HG02759 (cell line): ENCODE measurements around the gene FOXP2.
"Not testable (repeated sequence)": the region's sequence is repeated elsewhere in the genome, so short reads cannot be mapped to it uniquely, and the experiment has no call there.

Experiments used
- ATAC-seq: cut with Tn5 transposase; IDR thresholded peaks from one replicate; pipeline ENCODE4 v1.9.1; 2021; ENCODE audit warnings: mild to moderate bottlenecking, moderate library complexity; ENCODE audit not compliant: unreplicated experiment

The FOXP2 gene

DNA sequence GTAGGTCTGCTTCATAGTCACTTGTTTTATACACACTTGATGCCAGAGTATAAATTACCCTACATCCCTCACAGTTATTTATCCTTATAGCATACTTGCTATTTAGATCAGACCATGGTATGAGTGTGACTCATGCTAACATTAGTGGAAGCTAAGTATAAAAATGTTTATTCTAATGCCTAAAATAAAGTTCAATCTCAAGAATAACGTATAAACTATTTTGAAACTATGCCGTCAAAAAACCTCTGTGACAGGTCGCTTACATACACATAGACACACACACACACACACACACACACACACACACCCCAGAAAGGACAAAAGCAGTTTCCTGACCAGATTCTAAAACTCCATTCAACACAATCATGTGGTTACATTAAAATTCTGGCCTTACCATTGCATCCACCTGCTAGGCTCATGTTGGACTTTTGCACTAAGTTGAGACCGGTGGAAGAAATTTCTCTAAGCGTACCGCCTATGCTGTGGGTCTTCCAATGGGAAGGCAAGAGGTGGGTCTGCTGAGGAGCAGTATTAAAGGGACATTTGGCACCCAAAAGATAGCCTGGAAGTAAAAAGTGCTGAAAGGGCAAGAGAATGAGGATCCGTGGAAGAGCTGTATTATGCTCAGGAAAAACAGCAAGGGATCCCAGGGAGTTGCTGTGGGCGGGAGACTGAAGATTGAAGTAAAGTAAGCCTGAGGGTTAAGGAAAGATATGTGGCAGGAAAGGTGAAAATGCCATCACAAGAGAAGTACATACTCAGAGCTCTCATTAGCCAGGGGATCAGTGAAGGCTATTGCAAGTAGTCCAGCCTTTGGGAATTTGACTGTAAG, 5.0 kb downstream of the FOXP2 start:
- no peak for ATAC-seq

DNA sequence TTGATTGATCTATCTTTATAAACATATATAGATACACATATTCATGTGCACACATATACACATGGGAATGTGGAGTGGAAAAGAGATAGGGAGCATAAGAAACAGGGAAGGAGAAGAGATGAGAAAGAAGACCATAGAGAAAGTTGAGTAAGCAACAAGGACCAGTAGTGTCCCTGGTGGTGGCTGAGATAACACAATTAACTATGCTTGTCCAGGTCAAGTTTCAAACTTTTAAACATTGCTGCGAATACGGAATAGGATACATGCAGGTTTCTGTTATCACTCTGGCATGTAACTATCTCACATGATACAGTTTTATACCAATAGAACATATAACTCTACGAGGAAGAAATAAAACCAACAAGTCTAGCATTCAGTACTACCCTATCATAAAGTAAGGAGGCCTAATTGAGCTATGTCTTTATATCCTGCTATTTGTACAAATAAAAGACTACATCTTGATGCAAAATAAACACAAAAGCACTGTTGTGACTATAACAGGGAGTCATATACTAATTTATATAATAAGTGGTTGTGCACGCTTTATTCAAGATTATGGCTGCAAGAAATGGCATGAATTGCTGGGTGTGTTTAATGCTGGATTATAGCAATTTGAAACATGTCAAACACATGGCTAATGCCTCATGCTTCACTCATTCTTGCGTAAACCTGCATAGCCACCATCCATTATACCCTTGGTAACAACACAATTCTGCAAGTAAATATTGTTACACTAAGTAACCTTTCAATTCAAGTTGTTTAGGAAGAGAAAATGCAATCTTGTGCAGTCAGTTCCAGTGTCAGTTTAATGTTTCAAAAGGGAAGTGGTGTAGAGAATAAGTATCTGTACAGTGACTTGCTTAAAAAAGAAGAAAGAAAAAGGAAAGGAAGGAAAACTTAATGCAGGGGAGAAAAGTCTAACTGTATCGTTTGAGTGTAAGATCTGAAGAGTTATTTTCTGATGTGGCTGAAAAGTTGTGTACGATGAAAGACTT, 8.2 kb downstream of the FOXP2 start:
- ATAC-seq = no peak

DNA sequence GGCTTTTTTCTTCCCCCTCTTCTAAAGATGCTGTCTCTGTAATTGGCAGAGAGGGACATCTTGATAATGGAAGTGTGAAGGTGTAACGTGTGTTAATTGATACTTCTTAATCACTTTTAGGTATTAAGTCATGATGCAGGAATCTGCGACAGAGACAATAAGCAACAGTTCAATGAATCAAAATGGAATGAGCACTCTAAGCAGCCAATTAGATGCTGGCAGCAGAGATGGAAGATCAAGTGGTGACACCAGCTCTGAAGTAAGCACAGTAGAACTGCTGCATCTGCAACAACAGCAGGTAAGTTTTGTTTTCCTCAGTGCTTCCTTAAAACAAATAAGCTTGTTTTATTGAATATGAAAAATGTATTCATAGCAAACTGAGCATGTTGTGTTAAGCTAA, 11.8 kb downstream of the FOXP2 start:
- no peak for ATAC-seq

DNA sequence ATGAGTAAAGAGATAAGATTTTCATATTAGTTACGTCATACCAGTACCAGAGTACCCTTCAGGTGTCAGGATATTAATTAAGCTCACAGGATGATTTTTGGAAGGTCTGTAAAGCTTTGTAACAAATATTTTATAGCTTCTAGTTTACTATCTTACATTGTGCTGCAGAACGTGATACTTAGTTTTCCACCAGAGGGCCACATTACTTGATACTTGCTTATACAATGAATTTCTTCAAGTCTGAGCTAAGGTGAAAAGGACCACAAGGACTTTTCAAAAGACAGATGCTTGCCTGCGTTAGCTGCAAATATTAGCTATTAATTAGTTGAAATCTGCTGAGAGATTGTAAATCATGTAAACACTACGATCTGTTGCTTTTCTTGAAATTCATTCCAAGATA, 12.2 kb downstream of the FOXP2 start:
- ATAC-seq = no peak

DNA sequence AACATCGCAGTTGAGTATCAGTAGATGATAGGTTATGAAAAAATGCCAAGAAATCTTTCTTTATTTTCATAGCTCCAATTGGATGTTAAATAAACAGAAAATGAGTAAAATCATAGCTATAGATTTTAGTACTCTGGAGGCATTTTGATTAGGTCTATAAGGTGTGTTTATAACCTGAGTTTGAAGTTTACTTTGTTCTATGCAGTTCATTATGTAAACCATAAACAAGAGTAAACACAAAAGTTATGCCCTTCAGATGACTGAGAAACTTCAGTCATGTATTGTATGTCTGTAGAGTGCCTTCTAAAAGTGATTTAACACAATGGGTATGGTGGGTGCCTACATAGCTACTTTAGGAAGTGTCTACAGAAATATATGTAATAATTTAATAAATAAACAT, 13.6 kb downstream of the FOXP2 start:
- ATAC-seq = no peak

DNA sequence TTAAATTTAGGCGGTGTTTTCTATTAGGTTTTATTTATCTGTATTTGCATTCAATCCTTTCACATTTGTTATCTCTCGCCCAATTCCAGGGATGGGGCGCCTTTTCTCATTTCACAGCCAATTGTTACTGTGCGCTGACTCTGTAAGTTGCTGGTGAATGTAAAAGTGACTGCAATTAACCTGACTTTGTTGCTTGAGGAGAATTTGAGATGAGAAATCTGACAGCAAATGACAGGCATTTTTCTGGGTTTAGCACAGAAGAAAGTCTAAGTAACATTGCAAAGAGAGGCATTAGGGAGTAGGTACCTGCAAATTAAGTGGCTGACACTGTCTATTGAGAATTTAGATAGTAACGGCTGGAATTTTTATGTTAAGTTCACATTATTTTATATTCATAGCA, 16.6 kb downstream of the FOXP2 start:
- no peak for ATAC-seq

DNA sequence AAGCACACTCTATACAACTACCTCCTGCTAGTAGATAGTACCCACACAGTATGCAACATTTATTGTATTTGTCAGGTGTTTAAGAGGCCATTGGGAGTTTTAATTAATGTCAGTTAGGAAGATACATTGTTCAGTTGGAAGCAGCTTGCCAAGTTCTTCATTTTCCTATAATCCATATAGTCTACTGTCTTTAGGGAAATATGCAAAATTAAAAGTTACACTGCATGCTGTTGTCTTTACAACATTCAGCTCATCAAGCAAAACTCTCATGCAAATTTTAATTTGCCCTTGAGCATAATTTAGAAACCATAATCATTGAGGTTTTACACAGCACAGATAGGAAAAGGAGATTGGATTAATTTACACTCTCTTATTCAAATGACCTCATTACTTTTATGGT, 17.4 kb downstream of the FOXP2 start:
- no peak for ATAC-seq

DNA sequence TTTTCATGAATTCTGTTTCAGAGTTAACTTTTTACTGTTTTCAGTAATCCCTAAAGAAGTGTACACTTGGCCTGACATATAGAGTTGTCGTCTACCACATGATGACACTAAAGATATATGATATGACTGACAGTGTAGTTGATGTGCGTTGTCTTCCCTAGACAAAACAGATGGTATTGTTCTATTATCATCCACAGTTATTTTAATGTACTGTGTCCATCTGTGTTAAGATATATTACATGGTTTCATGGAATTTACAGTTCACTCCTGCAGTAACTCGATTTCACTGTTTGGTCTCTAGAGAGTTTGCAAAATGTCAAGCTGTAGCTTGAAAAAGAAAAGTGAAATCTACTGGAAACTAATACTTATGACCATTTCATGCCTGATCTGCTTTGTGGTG, 18.1 kb downstream of the FOXP2 start:
- no peak for ATAC-seq

DNA sequence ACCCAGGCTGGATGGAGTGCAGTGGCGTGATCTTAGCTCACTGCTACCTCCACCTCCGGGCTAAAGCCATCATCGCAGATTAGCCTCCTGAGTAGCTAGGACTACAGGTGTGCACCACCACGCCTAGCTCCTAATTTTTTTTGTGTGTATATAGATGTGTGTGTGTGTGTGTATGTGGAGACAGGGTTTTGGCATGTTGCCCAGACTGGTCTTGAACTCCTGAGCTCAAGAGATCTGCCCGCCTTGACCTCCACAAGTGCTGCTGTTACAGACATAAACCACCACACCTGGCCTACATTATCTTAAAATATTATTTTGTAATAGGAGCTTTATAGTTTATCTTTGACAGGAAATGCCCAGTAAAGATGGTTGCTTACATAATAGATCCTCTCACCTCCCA, 25.0 kb downstream of the FOXP2 start:
- no peak for ATAC-seq

DNA sequence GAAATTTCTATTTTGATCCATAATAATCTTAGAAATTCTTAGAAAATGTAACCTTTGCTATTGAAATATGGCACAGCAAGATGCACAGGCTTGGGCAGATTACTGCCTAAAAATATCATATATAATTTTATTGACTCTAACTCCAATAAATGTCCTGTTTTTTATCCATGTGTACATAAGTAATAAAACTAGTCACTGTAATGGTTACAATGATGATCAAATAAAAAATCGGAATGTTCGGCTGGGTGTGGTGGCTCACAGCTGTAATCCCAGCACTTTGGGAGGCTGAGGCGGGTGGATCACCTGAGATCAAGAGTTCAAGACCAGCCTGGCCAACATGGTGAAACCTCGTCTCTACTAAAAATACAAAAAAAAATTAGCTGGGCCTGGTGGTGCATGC, 26.3 kb downstream of the FOXP2 start:
- ATAC-seq = not testable (repeated sequence)

DNA sequence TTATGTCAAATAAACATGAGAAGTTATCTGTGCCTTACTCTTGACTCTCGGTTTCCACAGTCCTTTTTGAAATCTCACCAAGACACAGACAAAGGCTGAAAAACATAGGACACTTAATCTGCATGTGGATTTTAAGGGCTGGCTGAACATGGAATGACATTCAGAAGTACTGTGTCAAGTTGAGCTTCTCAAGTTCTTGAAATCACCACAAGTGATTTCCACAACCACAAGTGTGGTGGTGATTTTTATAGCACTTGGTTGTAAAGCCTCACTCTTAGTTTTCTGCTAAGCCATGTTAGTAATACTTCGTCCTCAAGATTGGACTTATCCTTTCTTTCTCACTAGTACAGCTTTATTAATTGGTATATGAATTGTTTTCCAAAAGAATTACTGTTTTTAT, 29.6 kb downstream of the FOXP2 start:
- ATAC-seq = no peak

DNA sequence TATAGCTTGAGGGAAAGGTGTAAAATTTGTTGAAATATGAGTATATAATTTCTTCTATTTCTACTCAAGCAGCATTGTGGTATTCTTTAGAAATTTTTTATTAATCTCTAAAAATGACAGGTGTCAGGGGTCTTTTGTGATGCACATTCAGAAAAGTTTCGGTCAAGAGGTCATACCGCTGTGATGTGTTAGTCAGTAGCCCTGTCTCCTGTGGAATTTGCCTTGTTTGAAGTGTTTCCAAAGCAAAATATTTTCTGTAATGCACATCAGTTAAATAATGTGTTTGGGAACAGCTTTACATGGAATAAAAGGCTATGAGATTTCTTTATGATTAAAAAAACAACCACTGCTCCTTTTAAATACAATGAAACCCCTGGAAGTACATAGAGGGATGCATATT, 35.8 kb downstream of the FOXP2 start:
- no peak for ATAC-seq

DNA sequence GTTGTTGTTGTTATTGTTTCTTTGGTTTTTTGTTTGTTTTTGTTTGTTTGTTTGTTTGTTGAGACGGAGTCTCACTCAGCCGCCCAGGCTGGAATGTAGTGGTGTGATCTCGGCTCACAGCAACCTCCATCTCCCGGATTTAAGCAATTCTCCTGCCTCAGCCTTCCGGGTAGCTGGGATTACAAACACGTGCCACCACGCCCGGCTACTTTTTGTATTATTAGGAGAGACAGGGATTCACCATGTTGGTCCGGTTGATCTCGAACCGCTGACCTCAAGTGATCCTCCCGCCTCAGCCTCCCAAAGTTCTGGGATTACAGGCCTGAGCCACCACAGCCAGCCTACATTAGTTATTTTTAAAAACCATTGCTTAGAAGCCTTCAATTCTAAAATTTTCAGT, 45.0 kb downstream of the FOXP2 start:
- ATAC-seq = no peak

DNA sequence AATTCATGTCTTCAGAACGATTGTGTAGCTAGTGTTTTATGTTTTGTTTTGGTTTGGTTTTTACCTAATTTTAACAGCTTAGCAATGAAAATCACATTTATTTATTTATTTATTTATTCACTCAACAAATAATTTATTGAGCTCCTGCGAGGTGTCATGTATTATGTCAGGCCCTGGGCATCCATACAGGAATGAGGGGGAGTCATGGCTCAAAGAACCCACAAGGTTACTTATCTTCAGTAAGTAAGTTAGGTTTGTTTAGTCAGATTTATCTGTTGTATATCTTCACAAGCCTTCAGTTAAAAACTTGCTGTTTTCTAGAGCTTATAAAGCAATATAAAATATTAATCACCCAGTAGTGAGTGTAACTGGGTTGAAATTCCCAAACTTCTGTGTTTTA, 45.4 kb downstream of the FOXP2 start:
- ATAC-seq = no peak

DNA sequence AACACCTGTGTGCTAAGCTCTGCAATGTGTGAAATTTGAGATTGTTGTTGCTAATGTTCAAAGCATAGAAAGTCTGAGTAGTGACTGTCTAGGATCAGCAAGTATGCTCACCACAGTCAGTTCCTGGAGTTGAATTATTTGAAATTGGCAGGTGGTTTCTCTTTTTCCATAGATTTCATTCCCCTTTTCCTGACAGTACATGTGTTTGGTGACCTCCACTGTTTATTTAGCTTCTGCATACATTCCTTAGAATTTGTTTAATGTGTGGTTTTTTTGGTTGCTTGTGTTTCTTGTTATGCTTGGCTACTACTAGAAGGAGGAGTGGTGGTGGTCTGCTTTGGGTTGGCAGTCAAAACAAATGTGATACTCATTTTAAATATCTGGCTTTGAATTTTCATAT, 52.3 kb downstream of the FOXP2 start:
- no peak for ATAC-seq

DNA sequence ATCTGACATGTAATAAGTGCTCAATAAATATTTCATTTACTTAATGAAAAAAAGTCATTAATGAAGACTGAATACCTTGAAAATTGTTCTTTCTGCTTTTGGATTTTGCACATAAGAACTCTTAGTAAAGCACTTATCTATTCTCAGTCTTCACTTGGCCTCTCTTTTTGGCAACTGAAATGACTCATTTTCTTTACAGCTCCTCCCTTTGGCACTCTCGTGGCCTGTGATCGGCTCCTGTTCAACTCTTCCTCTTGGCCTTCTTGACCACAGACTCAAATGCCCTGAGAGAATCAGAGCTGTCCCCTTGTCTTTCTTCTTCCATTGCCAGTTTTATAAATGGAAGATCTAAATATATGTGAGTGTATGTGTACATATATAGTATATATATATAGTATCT, 54.2 kb downstream of the FOXP2 start:
- ATAC-seq = no peak

DNA sequence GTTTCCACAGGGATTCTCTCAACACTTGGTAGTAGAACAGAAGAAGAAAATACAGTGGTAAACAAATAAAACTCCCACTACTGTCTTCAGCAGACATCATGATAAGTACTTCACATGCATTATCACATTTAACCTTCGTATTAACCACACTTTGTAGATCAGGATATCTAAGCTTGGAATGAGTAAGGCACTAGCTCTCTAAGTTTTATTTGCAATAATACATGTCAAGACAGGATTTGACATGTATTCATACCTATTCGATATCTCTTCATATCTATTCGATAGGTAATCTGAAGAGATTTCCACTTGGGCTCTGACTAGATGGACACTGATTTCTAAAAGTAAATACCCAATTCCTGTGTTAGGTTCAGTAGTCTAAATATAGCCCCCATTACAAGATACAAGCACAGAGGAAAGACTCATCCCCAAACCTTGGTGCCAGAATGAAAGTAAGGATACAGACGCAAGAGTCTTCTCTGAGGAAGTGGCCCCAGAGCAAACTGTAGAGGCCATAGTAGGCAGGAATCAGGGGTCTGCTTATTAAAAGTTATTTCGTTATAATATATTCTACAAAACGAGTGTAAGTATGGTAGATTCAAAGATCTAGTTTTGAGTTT, 58.4 kb downstream of the FOXP2 start:
- no peak for ATAC-seq

DNA sequence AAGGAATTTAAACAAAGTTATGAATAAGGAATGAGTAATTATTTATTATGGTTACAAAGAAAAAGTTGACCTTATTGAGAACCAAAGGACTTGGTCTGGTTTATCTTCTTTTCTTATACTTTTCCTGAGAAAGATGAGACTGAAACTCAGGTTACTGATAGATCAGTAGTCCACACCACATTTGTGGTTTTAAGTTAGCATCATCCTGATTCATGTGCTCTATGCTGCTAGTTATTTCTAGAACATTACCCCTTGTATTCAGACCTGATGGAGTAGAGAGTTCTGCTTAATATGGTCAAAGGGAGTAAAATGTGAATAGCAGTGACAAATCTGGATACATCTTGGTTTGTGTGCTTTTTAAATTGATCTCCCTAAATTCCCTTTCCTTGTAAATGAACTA, 63.8 kb downstream of the FOXP2 start:
- ATAC-seq = no peak

DNA sequence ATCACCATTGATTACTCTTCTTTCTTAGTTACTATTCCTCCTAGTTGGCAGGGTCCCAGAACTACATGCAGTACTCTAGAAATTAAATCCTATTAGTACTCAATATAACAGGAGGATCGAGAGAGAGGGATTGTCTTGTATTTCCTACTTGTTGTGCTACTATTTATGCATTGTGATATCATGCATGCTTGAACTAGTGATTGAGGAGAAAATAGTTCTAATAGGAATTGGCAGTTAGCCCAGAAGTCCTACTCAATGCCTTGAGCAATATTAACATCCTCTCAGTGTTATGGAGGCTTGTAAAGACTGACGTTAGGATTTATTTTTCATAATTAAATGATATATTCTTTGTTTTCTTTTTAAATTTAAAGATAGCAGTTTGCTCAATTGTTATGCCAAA, 67.4 kb downstream of the FOXP2 start:
- ATAC-seq = no peak

DNA sequence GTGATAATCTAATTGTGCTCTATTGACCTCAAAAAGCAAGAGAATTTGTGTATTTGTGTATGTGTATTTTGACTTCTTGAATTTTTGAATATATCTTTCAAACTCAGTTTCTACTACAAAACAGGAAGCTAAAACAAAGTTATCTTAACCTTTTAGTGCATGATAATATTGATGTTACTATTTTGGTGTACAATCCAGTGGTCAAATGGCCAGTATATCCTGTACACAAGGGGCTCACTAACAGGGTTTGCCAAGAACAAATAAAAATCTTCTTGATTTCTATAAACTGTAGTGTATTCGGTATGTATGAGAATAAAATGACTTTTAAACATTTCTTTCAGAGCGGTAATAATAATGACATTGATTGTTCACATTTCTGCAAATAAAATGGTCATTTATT, 69.6 kb downstream of the FOXP2 start:
- no peak for ATAC-seq

DNA sequence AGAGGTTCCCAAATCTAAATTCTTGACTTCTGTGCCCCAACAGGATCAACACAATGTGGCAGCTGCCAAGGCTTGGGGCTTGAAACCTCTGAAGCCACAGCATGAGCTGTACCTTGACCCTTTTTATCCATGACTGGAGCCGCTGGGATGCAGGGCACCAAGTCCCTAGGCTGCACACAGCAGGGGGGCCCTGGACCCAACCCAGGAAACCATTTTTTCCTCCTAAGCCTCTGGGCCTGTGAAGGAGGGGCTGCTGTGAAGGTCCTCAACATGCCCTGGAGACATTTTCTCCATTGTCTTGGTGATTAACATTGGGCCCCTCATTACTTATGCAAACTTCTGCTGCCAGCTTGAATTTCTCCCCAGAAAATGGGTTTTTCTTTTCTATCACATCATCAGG, 72.6 kb downstream of the FOXP2 start:
- no peak for ATAC-seq

DNA sequence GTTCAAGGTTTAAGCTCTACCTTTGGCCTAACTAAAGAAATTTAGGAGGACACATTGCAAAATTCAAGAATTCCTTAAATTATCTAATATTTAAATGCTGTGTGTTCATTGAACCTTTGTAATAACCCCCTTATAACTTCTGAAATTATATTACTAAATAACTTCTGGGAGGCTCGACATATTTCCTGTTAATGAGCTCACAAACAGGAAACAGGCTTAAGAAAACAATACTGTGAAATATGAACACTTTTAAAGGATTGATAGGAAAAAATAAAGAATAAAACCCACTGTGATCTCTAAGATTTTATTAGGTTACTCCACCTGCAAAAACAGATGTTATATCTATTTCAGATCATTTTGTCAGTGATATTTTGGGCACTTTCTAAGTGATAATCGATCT, 74.1 kb downstream of the FOXP2 start:
- no peak for ATAC-seq
